NOMO-1 treated with DMSO at 0.1 percent for 48 hours (cell line): ENCODE results near the gene DGKI.

Experiments
- DNase-seq: peaks from one replicate; lab custom pipeline; 2025; ENCODE audit not compliant: unreplicated experiment; lab: John Stamatoyannopoulos, UW

Gene DGKI

DNA sequence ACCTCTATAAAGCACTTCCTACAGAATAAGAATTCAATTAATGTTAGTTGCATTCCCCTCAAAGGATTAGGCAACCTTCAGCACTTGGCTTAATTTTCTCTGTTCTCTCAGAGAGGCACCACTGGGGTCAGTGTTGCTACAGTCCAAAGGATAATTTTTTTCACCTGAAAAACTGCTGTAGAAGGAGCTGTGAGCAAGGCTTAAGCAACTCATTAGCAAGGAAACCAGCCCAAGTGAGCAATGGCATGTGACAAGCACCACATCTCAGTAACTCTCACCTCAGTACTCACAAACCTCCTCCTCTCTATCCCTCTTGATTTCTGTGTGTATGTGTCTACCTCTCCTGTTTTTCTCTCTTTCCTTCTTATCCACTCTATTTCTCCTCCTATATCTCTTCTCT, 55.9 kb downstream of the DGKI start:
- no peak for DNase-seq

DNA sequence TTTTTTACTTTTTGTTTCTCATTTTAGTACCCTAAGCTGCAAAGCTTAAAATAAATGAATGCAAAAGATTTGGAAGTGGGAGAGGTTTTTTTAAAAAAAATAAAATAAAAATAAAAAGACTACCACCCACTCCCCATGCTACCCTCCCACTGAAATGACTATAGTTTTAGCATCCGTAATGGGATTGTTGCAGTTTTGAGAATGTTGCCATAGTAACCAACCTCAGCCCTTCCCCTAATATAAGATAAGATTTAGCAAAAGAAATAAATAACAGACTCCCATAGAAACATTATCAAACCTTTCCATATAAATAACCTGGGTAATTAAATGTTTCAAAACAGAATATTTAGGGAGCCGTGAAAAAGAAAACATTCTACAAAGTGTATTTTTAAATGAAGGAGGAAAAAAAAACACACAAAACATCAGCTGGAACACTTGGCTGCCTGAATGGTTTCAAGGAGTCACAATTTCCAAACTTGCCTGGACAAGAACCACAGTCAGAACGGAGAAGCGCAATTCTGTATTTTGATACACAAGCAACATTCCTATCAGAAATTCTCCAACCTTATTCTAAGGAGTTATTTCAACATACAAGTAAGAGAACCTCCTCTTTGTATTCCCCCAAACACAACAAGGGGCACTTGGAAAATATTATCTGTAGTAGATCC, 57.4 kb downstream of the DGKI start:
- no peak for DNase-seq

DNA sequence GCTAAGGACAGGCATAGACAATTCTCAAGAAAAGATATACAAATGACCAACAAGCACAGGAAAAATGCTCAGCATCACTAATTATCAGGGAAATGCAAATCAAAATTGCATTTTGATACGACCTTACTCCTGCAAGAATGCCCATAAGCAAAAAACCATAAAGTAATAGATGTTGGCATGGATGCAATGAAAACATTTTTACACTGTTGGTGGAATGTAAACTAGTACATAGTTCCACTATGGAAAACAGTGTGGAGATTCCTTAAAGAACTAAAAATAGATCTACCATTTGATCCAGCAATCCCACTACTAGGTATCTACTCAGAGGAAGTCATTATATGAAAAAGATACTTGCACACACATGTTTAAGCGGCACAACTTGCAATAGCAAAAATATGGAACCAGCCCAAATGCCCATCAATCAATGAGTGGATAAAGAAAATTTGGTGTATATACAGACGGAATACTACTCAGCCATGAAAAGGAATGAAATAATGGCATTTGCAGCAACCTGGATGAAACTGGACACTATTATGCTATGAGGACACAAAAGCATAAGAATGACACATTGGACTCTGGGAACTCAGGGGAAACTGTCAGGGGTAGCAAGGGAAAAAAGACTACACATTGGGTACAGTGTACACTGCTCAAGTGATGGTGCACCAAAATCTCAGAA, 59.3 kb downstream of the DGKI start:
- no peak for DNase-seq

- DNase-seq, result no peak
Measured at GRCh38 chr7:137778511-137778910, 68.3 kb downstream of the DGKI start.

GRCh38 chr7:137774793-137775201, 72.0 kb downstream of the DGKI start:
- DNase-seq, result no peak

GRCh38 chr7:137772748-137773147, 74.0 kb downstream of the DGKI start:
- no peak for DNase-seq

DNA sequence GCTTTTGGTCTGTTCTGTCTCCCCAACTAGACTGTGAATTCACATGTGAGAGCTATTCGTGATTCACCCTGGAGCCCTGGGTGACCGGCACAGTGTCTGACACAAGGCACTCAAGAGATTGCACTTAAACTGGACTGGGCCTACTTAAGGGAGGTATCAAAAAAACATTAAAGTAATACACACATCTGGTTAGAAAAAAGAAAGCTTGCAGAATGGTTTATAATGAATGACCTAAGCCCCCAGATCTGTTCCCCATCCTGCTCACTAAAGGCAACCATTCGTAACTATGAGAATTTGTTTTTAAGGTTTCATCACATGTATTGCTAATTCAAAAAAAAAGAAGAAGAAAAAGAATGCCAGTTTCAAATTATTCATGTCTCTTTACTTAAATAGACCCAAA, 74.5 kb downstream of the DGKI start:
- DNase-seq, result no peak

DNA sequence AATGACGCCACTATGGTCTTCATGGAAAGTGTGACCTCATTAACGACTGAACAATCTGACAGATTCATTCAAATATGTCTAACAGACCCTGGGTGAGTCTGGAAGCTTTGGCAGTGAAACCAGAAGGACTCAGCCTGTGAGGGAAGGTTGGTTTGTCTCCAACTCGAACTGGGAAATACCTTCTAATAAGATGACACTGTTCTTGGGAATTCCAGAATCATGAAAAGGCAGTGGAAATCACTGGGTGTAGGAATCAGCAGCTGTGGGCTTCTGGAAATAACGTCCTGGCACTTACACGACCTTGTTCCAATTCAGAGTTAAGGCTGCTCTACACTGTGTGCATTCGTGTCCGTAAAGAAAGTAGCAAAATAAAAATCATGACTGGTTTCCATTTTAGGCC, 75.1 kb downstream of the DGKI start:
- no peak for DNase-seq

DNA sequence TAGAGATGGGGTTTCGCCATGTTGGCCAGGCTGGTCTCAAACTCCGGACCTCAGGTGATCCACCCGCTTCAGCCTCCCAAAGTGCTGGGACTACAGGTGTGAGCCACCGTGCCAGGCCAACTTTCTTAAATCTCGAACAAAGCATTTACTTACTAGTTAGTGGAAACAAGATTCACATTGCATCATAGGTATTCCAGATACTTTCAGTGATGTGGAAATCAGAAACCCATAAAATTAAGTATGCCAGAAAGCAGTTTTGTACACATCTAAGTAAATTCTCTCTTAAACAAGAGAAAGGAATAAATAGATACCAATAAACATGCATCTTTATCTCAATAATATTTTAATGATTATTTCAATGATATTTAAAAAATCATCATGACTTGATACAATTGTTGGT, 75.5 kb downstream of the DGKI start:
- no peak for DNase-seq

DNA sequence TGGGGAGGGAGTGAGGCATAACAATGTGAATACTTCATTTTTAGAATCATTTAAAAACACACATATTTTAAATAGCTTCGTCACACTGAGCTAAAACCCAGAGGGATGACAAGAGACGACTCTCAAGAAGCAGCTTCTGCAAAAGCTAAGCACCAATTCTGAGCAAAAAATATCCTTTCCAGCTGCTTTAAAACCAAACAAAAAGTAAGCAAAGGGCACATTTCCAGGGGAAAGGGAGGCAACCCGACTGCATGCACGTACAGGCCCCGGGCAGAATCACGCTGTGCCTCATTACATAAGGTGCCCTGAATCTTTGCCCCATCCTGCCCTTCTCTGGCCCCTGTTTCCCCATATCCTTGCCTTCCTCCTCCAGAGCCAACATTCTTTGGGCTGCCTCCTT, 78.4 kb downstream of the DGKI start:
- no peak for DNase-seq

DNA sequence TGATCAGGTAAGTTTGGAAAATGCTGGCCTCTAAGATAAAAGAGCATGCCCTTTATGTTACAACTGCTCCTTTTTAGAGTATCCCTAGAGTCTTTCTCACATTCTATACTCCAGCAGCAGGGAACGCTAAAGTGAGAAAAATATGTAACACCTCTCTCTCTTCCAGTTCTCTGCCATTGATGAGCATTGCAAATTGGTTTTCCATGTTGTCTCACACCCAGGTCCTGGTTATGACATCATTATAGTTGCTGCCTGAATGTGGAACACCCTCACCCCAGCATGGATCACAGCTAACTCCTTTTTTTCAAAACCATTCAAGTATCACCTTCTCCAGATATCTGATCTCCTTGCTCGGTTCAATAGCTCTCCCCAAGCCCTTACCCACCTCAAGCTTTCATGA, 84.4 kb downstream of the DGKI start:
- DNase-seq, result no peak

GRCh38 chr7:137760111-137760510, 86.7 kb downstream of the DGKI start:
- no peak for DNase-seq

- no peak for DNase-seq
Measured at GRCh38 chr7:137757146-137757925, 89.4 kb downstream of the DGKI start.

DNA sequence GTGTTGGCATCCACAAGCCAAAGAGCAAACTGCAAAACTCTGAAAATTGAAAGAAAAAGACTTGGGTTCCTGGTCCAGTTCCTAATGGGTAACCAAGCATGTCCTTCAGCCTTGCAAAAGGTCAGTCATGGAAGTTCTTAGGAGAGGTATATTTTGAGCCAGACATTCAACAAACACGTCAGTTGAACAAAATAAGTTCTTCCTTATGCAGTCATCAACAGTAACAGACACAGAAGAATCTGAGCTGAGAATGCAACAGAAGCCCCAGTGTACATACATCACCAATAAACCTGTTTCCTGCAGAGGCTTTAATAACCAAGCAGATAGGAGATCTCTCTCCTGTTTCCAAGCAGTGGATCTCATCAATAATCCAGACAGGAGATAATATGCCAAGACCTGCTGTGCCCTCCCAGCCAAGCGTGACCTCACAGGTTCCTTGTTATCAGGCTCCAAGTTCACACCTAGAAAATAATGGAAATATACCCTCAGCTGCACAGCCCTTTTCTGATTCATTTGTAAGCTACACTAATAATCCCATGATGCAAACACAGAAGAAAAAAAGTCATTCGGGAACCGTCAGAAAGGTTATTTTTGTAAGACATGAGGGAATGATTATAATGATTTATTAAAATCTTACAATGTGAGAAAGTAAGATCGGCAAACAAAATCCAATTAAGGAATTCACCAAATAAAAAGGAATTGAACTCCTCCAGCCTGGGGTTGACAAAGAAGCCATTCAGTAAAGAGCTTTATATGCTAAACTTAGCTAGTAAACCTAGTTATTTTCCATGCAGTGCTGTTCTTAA, 90.7 kb downstream of the DGKI start:
- DNase-seq, result no peak

DNA sequence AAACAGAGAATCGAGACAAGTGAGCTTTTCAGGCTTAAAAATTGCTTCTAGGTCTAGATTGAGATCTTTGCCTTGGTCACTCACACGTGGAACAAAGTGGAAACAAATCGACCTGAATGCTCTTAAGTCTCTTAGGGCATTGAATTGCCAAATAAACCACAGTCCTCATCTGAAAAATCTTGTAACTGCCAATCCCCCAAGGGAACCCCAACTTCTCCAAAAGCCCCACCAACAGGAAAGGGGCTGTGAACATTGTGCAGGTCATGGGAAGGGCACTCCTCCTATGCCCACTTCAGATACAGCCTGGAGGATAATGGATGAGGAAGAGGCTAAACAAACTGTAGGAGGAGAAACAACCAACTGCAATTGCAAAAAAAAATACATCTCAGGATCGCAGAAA, 91.3 kb downstream of the DGKI start:
- no peak for DNase-seq

GRCh38 chr7:137753948-137754851, 92.6 kb downstream of the DGKI start:
- no peak for DNase-seq

DNA sequence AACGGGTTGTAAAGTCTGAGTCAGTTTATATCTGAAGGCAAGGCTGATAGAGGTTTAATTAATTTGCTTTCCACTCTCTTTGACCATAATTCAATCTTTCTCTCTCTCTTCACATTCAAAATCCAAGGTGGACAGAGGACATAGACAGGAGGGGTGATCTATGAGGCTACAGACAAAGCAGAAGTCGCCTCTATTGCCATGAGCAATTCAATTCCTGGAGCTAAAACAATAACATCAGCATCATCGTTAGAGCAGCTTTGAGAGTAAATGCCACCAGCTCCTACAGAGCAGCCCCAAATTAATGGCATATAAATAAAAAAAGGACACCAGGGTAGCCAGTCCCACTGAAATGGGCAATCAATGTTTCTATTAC, 93.2 kb downstream of the DGKI start:
- no peak for DNase-seq

DNA sequence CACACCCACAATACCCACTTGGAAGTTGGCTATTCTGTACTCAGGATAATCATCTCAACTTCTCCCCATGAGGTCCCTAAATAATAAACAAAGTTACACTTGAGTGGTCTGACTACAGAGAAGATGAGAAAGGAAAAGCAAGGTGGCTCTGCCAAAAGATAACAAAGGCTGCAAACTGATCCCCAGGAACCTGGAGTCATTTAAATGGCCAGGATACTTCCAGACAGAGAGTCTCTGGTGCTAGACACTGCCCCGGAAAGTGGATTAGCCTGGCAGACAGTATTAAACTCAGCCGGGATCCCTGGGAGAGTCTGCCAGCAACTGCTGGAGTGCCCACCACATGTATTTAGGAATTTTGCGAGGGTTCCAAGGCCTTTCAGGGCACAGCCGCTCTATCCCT, 93.7 kb downstream of the DGKI start:
- no peak for DNase-seq

DNA sequence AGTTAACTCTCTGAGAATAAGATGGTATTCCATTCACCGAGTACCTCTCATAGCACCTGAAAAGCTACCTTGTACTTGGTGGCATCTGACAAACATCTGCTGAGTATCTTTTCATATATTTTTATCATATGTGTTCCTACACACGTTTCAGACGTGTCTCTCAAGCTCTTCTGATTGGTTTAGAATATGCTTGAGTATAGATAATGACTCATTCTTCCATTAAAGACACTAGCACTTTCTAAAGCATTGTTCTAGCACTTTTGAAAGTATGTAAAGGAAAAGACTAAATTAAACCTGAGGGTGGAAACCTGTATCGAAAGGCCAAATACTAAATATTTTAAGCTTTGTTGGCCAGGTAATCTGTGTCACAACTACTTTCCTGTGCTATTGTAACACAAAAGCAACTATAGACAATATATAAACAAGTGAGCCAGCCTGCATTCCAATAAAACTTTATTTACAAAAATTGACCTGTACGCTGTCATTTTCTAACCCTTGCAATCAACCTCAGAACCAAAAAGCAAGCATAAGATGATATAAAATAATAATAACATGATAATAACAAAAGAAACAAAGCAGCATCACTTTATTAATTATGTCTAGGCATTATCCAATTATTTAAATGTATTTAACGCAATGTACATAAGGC, 95.3 kb downstream of the DGKI start:
- DNase-seq, result no peak
